ENCODE results near the gene ANAPC7.
"Not testable (repeated sequence)": the region's sequence is repeated elsewhere in the genome, so short reads cannot be mapped to it uniquely, and the experiment has no call there.

The ANAPC7 gene, protein sequence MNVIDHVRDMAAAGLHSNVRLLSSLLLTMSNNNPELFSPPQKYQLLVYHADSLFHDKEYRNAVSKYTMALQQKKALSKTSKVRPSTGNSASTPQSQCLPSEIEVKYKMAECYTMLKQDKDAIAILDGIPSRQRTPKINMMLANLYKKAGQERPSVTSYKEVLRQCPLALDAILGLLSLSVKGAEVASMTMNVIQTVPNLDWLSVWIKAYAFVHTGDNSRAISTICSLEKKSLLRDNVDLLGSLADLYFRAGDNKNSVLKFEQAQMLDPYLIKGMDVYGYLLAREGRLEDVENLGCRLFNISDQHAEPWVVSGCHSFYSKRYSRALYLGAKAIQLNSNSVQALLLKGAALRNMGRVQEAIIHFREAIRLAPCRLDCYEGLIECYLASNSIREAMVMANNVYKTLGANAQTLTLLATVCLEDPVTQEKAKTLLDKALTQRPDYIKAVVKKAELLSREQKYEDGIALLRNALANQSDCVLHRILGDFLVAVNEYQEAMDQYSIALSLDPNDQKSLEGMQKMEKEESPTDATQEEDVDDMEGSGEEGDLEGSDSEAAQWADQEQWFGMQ

DNA sequence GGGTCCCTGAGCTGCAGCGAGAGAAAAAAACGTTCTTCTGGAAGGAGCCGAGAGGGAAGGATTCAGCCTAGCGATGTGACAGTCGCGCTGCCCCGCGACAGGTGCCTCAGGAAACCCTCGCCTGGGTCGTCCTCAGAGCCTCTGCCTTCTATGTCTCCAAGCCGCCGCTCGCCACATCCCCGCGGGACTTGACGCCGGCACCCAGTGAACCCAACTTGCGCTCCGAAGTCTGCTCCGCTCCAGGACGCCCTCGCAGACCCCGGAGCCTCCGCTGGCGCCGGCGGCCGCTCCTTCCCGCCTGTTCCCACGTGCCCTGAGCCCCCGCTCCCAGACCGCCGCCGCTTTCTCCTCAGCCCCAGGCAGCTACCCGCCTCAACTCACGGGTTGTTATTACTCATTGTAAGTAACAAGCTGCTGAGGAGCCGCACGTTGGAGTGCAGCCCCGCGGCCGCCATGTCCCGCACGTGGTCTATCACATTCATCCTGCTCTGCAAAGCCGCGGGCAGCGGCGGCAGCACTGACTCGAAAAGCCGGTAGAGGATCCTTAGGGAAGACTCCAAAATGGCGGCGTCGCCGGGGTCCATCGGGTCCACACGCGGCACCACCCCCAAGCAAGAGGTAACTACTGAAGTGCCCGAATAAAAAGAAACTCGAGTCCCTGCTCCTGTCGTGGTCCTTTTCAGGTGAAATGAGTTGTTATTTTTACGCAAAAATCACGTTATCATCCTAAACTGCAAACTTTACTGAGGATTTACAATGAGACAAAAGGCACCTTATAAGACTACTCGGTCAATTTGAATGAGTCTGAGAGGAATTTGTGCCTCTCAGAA, at the start of gene ANAPC7:
TSS of gene ANAPC7 (minus strand) at position 563 of the 830 bp plus-strand sequence. CDS start at position 482, 81 bp downstream.
- peak; percentile 86 to 99 (median 92) for DNase-seq
- intact Hi-C loops (cut with DNase I): no loop called here

DNA sequence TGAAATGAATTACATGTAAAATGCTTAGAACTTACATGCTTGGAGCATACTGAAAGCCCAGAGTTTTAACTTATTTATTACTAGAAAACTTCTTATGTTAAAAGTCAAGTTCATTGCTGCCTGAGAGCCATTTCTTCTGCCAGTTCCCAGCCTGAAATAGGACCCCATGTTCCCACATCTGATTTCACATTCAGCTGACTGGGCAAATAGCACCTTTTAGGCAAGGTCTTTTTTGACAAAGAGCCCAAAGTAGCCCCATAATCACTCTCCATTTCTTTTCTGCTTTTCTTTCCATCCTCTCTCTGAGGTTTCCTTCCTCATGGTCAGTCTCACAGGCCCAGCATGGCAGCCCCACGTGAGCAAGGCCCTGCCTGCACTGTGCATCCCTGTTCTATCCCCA, 47.8 kb upstream of the ANAPC7 start:
- intact Hi-C loops (cut with DNase I): loop anchor here (2.0 to 5.0 kb wide), 3 partner anchors 51 to 438 kb away; partner anchors contain the start of genes RAD9B and VPS29
- DNase-seq: no peak

DNA sequence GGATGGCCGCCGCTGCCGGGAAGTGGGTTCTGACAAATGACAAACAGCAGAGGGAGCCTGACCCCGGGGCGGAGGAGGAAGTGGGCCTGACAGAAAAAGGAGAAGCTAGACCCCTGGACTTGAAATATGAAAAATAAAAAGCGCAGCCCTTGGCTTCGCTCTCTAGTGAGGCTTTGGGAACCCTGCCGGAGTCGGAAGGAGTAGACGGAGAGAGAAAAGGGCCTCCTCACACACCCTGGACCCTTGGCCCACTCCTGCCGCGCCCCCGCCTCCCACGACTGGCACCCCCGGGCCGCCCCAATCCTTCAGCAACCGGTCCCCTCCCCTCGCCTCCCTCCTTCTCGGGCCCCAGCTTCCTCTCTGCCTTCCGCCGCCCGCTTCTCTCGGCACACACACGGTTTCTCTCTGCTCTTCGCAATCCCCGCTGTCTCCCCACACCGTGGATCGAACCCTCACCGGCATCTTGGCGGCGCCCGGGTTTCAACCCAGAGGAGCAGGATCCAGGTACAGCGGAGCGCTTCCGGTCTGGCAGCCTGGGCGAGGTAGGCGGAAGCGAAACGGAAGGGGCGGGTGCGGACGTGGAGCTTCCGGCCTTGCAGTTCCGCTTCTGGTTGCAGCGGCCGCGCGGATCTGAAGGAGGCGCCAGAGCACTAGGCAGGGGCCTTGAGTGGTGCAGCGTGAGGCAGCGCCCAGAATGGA, 46.4 kb upstream of the ANAPC7 start, which contains the start of gene ARPC3:
TSS of gene ARPC3 (minus strand) at position 539 of the 699 bp plus-strand sequence. CDS start at position 462, 77 bp downstream.
- DNase-seq: peak; percentile 89 to 99 (median 94)
- intact Hi-C loops (cut with DNase I): loop anchor here (2.0 to 5.0 kb wide), 3 partner anchors 52 to 439 kb away; partner anchors contain the start of genes RAD9B and VPS29

DNA sequence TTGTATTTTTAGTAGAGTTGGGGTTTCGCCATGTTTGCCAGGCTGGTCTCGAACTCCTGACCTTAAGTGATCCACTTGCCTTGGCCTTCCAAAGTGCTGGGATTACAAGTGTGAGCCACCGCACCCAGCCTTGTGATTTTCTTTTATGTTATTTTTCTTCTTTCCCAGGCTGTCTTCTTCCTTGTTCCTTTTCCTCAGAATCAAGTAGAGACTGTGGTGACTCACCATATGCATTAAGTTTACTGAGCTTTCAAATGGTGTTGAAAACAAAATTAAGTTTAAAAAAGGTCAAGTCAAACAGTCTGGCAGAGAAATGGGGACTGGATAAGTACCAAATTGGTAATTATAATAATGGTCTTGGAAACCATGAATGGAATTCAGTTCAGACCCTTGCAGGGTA, 40.9 kb upstream of the ANAPC7 start:
- no peak for DNase-seq
- intact Hi-C loops (cut with DNase I): no loop called here

DNA sequence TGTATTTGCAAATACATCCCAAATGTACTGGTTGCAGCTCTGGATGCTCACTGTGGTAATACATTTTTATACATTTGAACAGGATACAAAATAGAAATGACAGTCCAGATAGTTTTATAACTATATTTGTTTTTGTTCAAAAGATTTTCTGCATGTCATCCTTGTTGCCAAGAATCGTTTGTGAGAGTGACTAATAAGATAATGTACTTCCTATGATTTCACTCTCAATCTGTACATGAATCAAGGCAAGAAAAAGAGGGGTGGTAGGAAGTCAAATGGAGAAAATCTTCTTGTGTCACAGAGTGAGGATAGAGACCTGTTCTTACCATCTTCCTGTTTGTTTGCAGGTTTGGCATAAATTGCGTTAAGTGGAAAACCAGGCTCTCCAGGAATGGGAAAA, 32.7 kb upstream of the ANAPC7 start:
- DNase-seq: no peak
- intact Hi-C loops (cut with DNase I): no loop called here

DNA sequence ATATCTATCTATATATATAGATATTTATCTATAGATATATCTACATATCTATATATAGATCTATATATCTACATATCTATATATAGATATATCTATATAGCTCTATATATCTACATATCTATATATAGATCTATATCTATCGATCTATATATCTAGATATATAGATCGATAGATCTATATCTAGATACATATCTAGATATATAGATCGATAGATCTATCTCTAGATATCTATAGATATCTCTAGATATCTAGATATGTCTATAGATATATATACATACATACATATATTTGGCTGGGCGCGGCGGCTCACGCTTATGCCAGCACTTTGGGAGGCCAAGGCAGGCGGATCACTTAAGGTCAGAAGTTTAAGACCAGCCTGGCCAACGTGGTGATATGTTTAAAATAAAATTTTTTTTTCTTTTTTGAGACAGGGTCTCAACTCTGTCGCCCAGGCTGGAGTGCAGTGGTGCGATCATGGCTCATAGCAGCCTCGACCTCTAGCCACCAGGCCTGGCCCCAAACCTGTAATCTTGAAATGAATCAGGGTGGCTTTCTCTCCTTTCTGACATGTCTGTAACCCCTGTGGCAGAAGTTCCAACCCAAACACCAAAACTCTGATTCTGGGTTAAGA, 28.6 kb upstream of the ANAPC7 start:
- DNase-seq: peak in 1 of 10 donors; percentile 47
- intact Hi-C loops (cut with DNase I): loop anchor here (1.0 kb wide), 1 partner anchor 332 kb away; no protein-coding TSS in a partner anchor

DNA sequence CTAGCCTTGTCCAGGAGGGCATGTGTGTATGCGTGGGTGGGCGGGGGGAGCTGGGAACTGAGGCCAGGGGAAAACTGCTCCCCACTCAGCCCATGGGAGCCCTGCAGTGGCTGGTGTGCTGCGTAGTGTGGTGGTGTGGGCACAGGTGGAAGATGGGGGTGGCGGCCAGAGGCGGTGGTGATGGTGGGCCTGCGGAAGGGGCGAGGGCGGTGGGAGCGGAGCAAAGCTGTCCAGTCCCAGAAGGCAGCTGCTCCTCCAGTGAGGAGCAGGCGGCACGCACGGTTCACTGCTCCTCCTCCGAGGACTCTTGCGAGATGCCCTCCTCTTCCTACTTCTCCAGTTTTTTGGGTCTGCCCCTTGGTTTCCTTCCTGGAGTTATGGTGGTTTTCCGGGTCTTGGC, 26.2 kb upstream of the ANAPC7 start:
- intact Hi-C loops (cut with DNase I); DNase-seq: not testable (repeated sequence)

DNA sequence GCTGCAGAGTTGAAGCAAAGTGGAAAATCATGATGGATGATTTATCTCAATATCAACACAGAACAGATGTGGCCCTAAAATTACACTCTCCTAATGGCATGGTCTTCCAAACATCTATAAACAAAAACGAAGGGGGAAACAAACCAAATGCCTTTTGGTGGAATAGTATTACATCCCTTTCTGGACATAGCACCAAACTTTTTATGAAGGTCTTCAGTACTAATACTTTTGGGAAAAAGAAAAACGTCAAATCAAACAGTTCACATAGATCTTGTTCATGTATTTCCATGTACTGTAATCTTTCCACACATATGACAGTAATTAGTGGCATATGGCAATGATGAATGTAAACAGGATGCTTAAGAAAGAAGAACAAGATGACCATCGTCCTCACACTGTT, 22.9 kb upstream of the ANAPC7 start:
- DNase-seq: no peak
- intact Hi-C loops (cut with DNase I): no loop called here

DNA sequence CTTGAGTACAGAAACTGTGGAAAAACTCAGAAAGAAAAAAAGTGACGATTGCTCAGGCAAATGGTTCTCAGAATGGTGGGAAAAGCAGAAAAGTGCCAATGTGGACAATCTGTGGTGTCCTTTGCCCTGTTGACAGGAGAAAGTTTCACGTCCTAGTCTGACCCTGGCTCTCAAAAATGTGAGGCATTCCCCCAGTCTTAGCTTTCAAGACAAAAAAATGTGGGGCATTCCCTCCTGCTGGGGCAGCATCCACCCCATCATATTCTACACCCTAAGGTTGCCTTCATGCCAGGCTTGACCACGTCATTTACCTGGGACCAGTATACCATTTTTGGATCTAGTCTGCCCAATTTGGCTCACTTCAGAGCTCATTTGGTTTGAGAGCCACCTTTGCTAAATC, 20.7 kb upstream of the ANAPC7 start:
- no peak for DNase-seq
- intact Hi-C loops (cut with DNase I): no loop called here

DNA sequence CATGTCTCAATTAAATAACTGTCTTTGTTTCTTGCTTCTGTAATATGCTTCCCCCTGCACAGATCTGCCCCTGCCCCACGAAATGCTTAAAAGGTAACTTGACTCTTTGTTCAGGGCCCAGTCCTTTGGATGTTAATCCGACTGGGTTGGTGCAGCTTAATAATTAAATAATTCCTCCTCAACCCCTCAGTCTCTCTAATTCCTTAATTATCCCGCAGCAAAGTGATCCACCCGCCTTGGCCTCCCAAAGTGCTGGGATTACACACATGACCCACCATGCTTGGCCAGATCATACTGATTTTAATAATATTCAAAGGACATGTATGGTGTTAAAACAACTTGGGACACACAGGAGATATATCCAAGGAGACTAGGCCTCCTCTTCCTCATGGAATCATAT, 18.2 kb upstream of the ANAPC7 start:
- no peak for DNase-seq
- intact Hi-C loops (cut with DNase I): no loop called here

DNA sequence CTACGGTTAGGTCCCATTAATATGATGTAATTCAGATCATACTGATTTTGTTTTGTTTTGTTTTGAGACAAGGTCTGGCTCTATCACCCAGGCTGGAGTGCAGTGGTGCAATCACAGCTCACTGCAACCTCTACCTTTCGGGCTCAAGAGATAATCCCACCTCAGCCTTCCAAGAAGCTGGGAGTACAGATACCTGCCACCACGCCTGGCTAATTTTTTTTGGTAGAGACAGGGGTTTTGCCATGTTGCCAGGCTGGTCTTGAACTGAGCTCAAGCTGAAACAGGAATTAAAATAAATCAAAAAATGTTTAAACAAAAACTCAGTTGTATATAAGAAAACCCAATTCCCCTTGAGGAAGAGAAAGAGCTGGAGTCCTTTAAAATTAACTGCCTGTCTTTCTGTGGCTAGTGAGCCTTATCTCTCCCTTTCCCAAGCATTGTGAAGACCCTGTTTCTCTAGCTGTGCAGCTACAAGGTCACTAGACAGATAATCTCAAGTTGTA, 17.7 kb upstream of the ANAPC7 start:
- no peak for DNase-seq
- intact Hi-C loops (cut with DNase I): no loop called here

DNA sequence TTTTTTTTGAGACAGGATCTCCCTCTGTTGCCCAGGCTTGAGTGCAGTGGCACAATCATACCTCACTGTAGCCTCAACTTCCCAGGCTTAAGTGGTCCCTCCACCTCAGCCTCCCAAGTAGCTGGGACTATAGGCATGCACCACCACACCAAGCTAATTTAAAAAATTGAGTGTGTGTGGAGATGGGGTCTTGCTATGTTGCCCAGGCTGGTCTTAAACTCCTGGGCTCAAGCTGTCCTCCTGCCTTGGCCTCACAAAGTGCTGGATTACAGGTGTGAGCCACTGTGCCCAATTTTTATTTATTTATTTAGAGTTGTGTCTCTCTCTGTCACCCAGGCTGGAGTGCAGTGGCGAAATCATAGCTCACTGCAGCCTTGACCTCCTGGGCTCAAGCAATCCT, 17.1 kb upstream of the ANAPC7 start:
- DNase-seq; intact Hi-C loops (cut with DNase I): not testable (repeated sequence)

DNA sequence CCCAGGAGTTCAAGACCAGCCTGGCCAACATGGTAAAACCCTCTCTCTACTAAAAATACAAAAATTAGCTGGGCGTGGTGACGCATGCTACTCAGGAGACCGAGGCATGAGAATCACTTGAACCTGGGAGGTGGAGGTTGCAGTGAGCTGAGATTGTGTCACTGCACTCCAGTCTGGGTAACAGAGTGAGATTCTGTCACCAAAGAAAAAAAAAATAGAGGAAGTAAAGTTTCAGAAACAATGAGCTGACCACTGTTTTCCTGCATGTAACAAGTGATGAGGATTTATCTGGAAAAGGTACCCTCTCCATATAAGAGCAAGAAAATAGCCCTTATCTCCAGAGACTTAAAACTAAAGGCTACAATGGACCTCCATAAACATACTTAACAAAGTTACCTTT, 13.6 kb upstream of the ANAPC7 start:
- DNase-seq; intact Hi-C loops (cut with DNase I): not testable (repeated sequence)

DNA sequence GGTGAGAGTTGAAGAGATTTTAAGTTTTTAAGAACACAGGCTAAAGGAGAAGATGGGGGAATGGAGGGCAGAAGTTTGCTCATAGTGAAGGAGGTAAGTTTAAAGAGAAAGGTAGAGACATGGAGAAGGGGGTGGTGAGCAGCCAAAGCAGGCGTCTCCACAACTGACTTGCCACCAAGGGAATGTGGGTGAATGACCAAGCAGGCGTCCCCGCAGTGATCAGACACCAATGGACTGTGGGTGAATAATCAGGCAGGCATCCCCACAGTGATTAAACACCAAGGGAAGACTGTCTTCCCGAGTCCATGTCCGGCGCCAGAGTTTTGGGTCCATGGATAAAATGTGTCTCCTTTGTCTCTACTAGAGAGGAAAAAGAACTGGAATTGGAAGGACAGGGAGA, 6.6 kb upstream of the ANAPC7 start:
- intact Hi-C loops (cut with DNase I); DNase-seq: not testable (repeated sequence)

DNA sequence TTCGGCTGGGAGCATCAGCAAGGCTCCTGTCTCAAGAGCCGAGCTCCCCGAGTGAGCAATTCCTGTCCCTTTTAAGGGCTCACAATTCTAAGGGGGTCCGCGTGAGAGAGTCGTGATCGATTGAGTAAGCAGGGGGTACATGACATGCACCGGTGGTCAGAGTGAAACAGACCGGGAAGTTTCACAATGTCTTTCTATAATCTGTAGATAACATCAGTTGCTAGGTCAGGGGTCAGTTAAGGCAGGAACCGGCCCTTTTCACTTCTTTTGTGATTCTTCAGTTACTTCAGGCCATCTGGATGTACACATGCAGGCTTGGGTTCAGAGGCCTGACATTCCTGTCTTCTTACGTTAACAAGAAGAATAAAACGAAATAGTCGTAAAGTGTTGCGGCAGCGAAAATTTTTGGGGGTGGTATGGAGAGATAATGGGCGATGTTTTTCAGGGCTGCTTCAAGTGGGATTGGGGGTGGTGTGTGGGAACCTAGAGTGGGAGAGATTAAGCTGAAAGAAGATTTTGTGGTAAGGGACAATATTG, 1.7 kb upstream of the ANAPC7 start:
- intact Hi-C loops (cut with DNase I); DNase-seq: not testable (repeated sequence)

DNA sequence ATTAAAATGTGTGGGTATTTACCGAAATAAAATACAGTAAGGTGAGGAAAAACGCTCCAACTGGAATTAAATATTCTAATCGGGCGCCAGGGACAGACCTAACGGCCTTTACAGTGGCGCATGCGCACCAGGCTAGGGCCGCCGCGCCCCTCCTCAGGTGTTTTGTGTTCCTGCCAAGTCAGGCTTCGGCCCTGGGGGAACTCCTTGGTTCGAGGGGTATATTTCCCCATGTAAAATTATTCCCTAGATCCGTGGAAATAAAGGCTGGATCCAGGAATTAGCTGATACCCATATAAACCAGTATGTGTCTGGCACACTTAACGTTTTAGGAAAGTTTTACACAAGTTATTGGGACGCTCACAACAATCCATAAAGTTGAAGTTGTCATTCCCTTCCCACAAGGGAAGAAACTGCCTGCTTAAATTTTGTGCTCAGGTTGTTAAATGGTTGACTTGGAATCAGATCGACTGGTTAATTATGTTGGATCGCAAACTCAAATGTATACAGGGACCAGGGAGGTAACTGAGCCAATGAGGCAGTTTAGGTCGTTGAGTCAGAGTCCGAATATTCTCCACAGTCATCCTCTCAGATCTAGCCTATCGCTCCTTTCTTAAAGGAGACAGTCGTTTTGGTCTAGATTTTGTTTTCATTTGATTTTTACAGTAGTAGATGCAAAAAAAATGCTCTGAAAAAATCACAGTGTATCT, 621 bp upstream of the ANAPC7 start:
- DNase-seq: peak; percentile 33 to 93 (median 60)
- intact Hi-C loops (cut with DNase I): no loop called here

DNA sequence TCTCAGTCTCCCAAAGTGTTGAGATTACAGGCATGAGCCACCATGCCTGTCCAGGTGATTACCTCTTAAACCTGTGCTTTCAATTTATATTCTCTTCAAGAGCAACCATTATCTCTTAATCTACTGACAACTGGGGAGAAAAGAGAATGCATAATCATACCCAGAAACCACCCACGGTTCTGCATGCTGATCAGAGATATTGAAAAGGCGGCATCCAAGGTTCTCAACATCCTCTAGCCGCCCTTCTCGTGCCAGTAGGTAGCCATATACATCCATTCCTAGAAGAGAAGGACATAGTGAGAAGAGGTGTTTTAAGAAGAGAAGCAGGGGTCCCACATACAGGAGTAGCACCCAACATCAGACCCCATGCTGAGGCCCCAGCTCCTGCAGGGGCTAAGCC, 20.8 kb downstream of the ANAPC7 start:
- intact Hi-C loops (cut with DNase I): no loop called here

DNA sequence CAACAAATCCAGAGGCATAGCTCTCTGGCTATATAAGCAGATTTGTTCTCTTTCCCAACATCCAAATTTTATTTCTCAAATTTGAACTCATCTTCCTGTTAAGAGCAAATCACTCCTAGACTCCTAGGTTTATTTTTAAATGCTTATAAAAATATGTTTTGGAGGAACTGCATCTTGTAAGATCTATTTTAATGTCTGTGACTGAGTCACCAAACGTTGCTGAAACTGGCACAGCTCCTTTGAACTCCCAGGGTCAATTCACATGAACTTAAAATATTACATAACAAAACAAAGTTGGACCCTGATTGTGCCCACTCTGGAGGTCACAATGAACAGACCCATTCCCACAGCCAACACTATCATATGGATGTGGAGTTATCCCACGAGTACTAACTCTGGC, 23.9 kb downstream of the ANAPC7 start:
- intact Hi-C loops (cut with DNase I): no loop called here
- peak in 1 of 10 donors; percentile 12 for DNase-seq

More for the DNA sequence above, 20.8 kb downstream of the ANAPC7 start:
- no peak for DNase-seq

DNA sequence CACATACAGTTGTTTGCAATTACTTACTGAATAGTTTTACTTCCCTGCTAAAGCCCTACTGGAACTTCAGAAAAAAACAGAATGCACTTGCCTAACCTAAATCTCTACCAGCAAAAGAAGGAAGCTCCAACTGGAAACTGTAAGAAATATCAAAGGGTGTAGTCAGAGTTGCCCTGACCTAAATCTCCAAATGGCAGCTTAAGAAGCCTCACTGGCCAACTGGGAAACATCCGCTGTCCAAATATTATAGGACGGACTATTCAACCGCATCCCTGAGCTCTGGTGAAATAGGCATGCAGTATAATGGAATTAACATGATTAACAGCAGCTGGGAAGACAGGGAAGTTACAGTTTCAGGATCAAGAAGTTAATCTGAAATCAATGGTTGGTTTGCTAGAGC, 24.3 kb downstream of the ANAPC7 start:
- intact Hi-C loops (cut with DNase I): no loop called here
- peak in 1 of 10 donors; percentile 2 for DNase-seq

Measured in posterior cingulate gyrus (tissue), 11 donors.